Thyroid gland (tissue), 4 donors: ENCODE data around the gene SDC4.

Experiments used
- POLR2A ChIP-seq, 2 donors: fragments of 450-650 bp; IDR thresholded peaks; one replicate each; pipeline ENCODE4 v1.6.1; 2017; ENCODE audit warnings: antibody characterized with exemption in 2 of 2, mild to moderate bottlenecking in 2 of 2, moderate library complexity in 1 of 2
- TF ChIP-seq, protein P1 (sequence below), 6 experiments: fragments of 200-600 bp in 3 of 6; fragments of 450-650 bp in 3 of 6; sonication (generic) in 3 of 6; IDR thresholded peaks; one replicate each; pipeline ENCODE4 v1.5.1; 2016 to 2019; ENCODE audit warnings: antibody characterized with exemption in 6 of 6, mild to moderate bottlenecking in 2 of 6, inconsistent platforms in 1 of 6, moderate library complexity in 1 of 6

GRCh38 chr20:45308117-45308778 is 40.0 kb downstream of the SDC4 start, which contains the start of gene MATN4:
- TF ChIP-seq, protein P1, sequence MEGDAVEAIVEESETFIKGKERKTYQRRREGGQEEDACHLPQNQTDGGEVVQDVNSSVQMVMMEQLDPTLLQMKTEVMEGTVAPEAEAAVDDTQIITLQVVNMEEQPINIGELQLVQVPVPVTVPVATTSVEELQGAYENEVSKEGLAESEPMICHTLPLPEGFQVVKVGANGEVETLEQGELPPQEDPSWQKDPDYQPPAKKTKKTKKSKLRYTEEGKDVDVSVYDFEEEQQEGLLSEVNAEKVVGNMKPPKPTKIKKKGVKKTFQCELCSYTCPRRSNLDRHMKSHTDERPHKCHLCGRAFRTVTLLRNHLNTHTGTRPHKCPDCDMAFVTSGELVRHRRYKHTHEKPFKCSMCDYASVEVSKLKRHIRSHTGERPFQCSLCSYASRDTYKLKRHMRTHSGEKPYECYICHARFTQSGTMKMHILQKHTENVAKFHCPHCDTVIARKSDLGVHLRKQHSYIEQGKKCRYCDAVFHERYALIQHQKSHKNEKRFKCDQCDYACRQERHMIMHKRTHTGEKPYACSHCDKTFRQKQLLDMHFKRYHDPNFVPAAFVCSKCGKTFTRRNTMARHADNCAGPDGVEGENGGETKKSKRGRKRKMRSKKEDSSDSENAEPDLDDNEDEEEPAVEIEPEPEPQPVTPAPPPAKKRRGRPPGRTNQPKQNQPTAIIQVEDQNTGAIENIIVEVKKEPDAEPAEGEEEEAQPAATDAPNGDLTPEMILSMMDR (IDR thresholded peaks at IDR 0.05), result peak in 3 of 6 experiments; percentile 35 to 52 (median 35)
- TF ChIP-seq POLR2A (IDR thresholded peaks at IDR 0.05), result no peak
